ENCODE data around the gene SLC39A5. TPM values are rescaled to one million over a fixed set of nuclear protein-coding genes. Genes with fewer than 3 reads are reported as not detected.

The SLC39A5 gene, protein sequence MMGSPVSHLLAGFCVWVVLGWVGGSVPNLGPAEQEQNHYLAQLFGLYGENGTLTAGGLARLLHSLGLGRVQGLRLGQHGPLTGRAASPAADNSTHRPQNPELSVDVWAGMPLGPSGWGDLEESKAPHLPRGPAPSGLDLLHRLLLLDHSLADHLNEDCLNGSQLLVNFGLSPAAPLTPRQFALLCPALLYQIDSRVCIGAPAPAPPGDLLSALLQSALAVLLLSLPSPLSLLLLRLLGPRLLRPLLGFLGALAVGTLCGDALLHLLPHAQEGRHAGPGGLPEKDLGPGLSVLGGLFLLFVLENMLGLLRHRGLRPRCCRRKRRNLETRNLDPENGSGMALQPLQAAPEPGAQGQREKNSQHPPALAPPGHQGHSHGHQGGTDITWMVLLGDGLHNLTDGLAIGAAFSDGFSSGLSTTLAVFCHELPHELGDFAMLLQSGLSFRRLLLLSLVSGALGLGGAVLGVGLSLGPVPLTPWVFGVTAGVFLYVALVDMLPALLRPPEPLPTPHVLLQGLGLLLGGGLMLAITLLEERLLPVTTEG
- not detected for total RNA-seq

- Histone ChIP-seq H3K27me3 (no peaks in the 10 kb centered on the region), H3K36me3 (peaks cover 0 to 36% (median 16%) of the 10 kb centered on the region in 4 donors), H3K27ac (replicated peaks in 1 of 4) (no peak within 1 kb of the TSS), H3K9me3 (no peaks in the 10 kb centered on the region), H3K4me3 (no peak within 1 kb of the TSS), H3K4me1 (peaks cover 1 to 10% (median 6%) of the 10 kb centered on the region in 4 donors)
- WGBS = 75% methylated on average over 3 of the region's 4 CpGs
- TF ChIP-seq EP300 (IDR thresholded peaks at IDR 0.05) (no peak), POLR2AphosphoS5 (IDR thresholded peaks at IDR 0.05) (no peak), POLR2A (IDR thresholded peaks at IDR 0.05; ENCODE audit: low read depth) (no peak)
- TF ChIP-seq, protein P1, sequence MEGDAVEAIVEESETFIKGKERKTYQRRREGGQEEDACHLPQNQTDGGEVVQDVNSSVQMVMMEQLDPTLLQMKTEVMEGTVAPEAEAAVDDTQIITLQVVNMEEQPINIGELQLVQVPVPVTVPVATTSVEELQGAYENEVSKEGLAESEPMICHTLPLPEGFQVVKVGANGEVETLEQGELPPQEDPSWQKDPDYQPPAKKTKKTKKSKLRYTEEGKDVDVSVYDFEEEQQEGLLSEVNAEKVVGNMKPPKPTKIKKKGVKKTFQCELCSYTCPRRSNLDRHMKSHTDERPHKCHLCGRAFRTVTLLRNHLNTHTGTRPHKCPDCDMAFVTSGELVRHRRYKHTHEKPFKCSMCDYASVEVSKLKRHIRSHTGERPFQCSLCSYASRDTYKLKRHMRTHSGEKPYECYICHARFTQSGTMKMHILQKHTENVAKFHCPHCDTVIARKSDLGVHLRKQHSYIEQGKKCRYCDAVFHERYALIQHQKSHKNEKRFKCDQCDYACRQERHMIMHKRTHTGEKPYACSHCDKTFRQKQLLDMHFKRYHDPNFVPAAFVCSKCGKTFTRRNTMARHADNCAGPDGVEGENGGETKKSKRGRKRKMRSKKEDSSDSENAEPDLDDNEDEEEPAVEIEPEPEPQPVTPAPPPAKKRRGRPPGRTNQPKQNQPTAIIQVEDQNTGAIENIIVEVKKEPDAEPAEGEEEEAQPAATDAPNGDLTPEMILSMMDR (IDR thresholded peaks at IDR 0.05) = no peak
- intact Hi-C loops (cut with DNase I) = no loop called here
- no peak for DNase-seq (ENCODE audit: extremely low spot score)
These were observed at the start of gene SLC39A5 for GRCh38 chr12:56229916-56230431. SLC39A5 (plus strand) TSS chr12:56230051; CDS start chr12:56231275, 1,224 bp downstream.

DNA sequence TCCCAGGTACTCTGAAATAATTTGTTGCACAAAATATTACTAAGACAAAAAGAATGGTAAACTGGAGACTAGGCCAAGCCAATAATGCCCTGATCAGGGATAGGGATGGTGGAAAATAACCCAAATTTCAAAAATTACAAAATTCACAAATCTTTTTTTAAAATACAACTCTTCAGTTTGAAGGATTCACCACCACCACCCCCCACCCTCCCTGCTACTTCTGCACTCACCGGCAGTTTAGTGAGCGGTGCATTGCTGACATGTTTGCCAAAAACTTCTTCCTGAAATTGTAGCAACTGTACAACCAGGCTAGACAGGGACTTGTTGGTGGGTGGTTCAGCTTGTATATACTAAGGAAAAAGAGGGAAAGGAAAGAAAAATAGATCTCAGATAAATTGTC lies 42.9 kb upstream of the SLC39A5 start:
- no peak for TF ChIP-seq POLR2A (IDR thresholded peaks at IDR 0.05; ENCODE audit: low read depth)
- TF ChIP-seq, protein P1 (IDR thresholded peaks at IDR 0.05) = no peak
- no peak for TF ChIP-seq POLR2AphosphoS5 (IDR thresholded peaks at IDR 0.05)
- TF ChIP-seq EP300 (IDR thresholded peaks at IDR 0.05) = no peak
- H3K27ac ChIP-seq (replicated peaks in 1 of 4) = peak overlapping the region in 1 of 4 donors; percentile 97
- H3K36me3 ChIP-seq = peaks cover 24 to 54% (median 48%) of the 10 kb centered on the region in 4 donors
- H3K4me1 ChIP-seq = peaks cover 20 to 40% (median 33%) of the 10 kb centered on the region in 4 donors
- WGBS = 37% methylated on average over 2 of the region's 2 CpGs
- no peak overlapping the region for H3K4me3 ChIP-seq
- no peaks in the 10 kb centered on the region for H3K9me3 ChIP-seq
- intact Hi-C loops (cut with DNase I) = loop anchor here (10.0 kb wide), 1 partner anchor 278 kb away; the partner anchor contains the start of gene SPRYD4
- no peak for DNase-seq (ENCODE audit: extremely low spot score)
- no peaks in the 10 kb centered on the region for H3K27me3 ChIP-seq

DNA sequence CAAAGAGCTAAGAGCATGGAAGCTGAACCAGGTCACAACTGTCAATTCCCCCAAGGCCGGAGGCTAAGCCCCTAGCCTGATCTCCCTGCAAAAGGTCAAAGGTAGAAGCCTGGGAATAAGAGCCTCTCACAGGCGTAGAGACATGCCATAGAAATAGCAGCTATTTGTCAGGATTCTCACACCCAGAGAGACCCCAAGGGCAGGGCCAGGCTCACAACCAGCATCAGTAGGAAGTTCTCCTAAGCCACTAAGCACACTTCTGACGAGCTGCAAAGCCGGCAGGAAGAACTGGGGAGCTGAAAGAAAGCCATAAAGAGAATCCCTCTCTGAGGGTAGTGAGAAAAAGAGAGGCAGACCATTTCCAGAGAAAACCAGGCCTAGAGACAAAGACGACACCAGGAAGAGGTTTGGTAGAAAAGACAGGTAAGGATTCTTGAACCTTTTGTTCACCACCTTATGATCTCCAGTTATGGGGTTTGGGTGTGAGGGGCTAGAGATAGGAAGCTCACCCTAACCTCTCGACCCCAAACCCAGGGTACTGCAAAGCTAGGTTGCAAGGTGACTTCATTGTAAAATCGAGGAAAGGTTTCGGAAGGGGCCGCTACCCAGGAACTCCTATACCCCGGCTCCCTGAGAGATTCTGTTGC lies 41.6 kb upstream of the SLC39A5 start:
- TF ChIP-seq POLR2AphosphoS5 (IDR thresholded peaks at IDR 0.05) = no peak
- TF ChIP-seq, protein P1 (IDR thresholded peaks at IDR 0.05) = no peak
- TF ChIP-seq EP300 (IDR thresholded peaks at IDR 0.05) = no peak
- TF ChIP-seq POLR2A (IDR thresholded peaks at IDR 0.05; ENCODE audit: low read depth) = no peak
- H3K36me3 ChIP-seq = peaks cover 24 to 41% (median 35%) of the 10 kb centered on the region in 4 donors
- intact Hi-C loops (cut with DNase I) = loop anchor here (2.0 to 10.0 kb wide), 3 partner anchors 61 to 277 kb away; partner anchors contain the start of genes SPRYD4 and ZC3H10
- no peaks in the 10 kb centered on the region for H3K27me3 ChIP-seq
- DNase-seq (ENCODE audit: extremely low spot score) = no peak
- peaks cover 20 to 40% (median 34%) of the 10 kb centered on the region in 4 donors for H3K4me1 ChIP-seq
- no peaks in the 10 kb centered on the region for H3K9me3 ChIP-seq
- H3K27ac ChIP-seq (replicated peaks in 1 of 4) = peak overlapping the region; percentile 92 to 97 (median 96)
- WGBS = 13% methylated on average over 9 of the region's 10 CpGs
- H3K4me3 ChIP-seq = peak overlapping the region; percentile 77 to 95 (median 88)

DNA sequence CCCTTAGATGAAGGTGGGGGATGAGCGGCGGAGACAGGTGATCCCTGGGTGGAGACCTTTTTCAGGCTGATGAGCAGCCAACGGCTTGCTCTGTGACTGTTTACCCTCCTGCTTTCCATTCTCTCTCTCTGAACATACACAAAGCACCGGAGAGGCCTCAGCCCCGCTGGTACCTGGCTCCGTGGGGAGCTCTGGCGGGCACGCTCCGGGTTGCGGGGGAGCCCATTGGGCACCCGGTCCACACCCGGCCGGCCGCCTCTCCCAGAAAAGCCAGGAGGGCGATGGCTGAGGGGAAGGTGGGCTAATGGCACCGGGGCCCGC lies 41.1 kb upstream of the SLC39A5 start:
- H3K36me3 ChIP-seq = peaks cover 19 to 36% (median 30%) of the 10 kb centered on the region in 4 donors
- no peaks in the 10 kb centered on the region for H3K9me3 ChIP-seq
- no CpG with 5 or more reads among the region's 17 CpGs for WGBS
- H3K27me3 ChIP-seq = no peaks in the 10 kb centered on the region
- peak overlapping the region; percentile 77 to 95 (median 88) for H3K4me3 ChIP-seq
- H3K4me1 ChIP-seq = peaks cover 20 to 40% (median 34%) of the 10 kb centered on the region in 4 donors
- intact Hi-C loops (cut with DNase I) = loop anchor here (2.0 to 10.0 kb wide), 3 partner anchors 62 to 276 kb away; partner anchors contain the start of genes SPRYD4 and ZC3H10
- peak overlapping the region; percentile 92 to 97 (median 96) for H3K27ac ChIP-seq (replicated peaks in 1 of 4)
- no peak for DNase-seq (ENCODE audit: extremely low spot score)
- TF ChIP-seq POLR2AphosphoS5 (IDR thresholded peaks at IDR 0.05) (no peak), EP300 (IDR thresholded peaks at IDR 0.05) (no peak), POLR2A (IDR thresholded peaks at IDR 0.05; ENCODE audit: low read depth) (no peak)
- TF ChIP-seq, protein P1 (IDR thresholded peaks at IDR 0.05) = no peak
